NCI-H1694 (cell line): Measurements from ENCODE around the gene POTEJ.
"Not testable (repeated sequence)": the region's sequence is repeated elsewhere in the genome, so short reads cannot be mapped to it uniquely, and the experiment has no call there.

ENCODE experiments used
- DNase-seq: peaks from one replicate; lab custom pipeline; 2025; lab: John Stamatoyannopoulos, UW

POTEJ gene

DNA sequence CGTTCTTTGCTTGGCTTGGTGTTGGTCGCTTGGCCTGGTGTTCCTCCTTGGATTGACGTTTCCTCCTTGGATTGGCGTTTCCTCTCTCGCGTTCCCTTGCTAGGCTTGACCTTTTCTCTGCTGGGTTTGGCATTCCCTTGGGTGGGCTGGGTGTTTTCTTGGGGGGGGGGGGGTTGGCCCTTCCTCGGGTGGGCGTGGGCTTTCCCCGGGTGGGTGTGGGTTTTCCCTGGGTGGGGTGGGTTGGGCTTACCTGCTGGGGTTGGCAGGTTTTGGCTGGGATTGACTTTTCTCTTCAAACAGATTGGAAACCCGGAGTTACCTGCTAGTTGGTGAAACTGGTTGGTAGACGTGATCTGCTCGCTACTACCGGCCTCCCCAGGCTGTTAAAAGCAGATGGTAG lies at the start of gene POTEJ:
TSS of gene POTEJ (plus strand) at position 301 of the 400 bp plus-strand sequence. CDS start at position 394, 93 bp downstream.
- DNase-seq = not testable (repeated sequence)

- DNase-seq = not testable (repeated sequence)
These were observed 45.1 kb upstream of the POTEJ start for GRCh38 chr2:130566165-130566564.

DNA sequence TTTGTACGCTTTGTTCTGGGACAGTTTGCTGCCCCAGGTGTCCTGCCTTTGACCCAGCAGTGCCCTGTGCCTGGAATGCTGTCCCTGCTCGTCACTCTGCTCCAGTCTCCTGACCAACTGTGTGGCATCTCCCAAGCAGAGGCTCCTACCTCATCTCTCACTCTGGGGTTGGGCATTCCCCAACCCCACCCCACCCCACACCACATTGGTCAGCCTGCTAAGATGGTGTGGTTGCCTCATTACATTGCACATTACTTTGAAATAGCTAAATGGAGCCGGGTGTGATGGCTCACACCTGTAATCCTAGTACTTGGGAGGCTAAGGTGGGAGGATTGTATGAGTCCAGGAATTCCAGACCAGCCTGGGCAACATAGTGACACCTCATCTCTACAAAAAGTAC lies 39.3 kb upstream of the POTEJ start:
- not testable (repeated sequence) for DNase-seq

- not testable (repeated sequence) for DNase-seq
These were observed 37.0 kb upstream of the POTEJ start for GRCh38 chr2:130574230-130574629.

DNA sequence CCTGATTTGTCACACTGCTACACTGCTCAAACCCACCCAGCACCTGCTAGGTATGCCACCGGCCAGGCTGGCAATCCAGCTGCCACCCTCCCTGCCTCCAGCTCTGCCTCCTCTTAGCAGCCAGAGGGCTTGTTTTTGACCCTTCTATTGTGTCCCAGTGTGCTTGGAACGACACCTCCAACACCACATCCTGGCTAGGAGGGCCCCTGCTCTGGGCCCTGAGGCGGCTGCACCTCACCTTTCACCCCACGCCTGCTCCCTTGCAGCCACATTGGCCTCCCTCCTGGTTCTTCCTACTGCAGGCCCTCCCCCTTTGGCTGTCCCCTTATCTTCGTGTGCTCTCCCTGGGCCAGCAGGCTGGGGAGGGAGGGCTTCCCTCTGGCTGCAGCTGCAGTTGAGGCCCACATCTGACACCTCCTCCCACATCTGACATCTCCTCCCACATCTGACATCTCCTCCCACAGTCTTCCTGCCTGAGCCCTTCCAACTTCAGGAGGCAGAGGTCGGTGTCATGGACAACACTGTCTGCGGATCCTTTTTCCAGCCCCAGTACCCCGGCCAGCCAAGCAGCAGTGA lies 34.9 kb upstream of the POTEJ start:
- DNase-seq = not testable (repeated sequence)

DNA sequence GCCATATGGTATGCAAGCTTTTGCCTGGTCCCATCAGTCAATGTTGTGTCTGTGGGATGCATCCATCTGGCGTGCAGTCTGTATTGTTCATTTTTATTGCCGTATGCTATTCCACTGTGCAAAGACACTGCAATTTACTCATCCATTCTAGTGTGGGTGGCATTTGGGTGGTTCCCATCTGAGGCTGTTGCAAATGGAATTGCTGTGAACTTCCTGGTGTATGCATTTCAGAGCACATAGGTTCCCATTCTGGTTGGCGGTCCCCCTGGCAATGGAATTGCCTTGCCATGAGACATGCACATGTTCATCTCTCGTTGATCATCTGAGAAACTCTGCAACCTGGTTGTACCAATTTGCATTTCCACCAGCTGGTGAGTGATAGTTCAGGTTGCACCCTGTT lies 33.7 kb upstream of the POTEJ start:
- DNase-seq = not testable (repeated sequence)

GRCh38 chr2:130579121-130579520 lies 32.1 kb upstream of the POTEJ start:
- not testable (repeated sequence) for DNase-seq

DNA sequence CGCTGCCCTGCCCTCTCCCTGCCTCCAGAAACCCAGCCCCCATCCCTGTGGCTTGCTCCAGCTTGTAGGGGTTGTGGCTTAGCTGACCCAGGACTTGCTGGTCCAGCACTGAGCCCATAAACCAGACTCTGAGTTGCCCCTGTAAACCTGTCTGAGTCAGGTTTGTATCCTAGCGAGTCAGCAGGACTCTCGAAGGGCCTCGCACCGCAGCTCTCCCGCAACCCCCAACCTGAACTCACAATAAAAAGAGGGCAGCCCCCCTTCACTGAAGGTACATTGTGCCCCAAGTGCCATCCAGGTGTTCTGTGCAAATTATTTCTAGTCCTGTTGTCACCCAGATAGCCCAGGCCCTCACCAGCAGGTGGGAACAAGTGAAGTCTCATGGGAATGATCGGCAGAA lies 29.7 kb upstream of the POTEJ start:
- DNase-seq = not testable (repeated sequence)

- not testable (repeated sequence) for DNase-seq
These were observed 28.3 kb upstream of the POTEJ start for GRCh38 chr2:130582970-130583369.

DNA sequence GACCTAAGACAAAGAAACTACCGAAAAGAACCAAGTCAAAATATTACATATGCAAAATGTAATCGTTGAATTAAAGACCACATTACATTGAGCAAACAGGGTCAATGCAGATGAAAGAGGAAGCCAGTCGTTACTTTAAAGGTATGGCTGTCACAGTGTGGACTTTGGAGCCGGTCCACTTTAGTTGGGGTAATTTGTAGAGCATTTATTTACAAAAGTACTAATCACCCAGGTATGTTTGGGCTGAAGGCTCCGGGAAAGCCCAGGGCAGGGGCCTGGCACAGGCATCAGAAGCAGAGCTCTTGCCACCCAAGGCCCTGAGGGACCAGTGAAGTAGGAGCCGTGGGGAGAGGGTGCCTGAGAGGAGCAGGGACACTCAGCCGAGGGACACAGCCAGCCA lies 27.7 kb upstream of the POTEJ start:
- not testable (repeated sequence) for DNase-seq

- DNase-seq = not testable (repeated sequence)
These were observed 26.5 kb upstream of the POTEJ start for GRCh38 chr2:130584726-130585125.

DNA sequence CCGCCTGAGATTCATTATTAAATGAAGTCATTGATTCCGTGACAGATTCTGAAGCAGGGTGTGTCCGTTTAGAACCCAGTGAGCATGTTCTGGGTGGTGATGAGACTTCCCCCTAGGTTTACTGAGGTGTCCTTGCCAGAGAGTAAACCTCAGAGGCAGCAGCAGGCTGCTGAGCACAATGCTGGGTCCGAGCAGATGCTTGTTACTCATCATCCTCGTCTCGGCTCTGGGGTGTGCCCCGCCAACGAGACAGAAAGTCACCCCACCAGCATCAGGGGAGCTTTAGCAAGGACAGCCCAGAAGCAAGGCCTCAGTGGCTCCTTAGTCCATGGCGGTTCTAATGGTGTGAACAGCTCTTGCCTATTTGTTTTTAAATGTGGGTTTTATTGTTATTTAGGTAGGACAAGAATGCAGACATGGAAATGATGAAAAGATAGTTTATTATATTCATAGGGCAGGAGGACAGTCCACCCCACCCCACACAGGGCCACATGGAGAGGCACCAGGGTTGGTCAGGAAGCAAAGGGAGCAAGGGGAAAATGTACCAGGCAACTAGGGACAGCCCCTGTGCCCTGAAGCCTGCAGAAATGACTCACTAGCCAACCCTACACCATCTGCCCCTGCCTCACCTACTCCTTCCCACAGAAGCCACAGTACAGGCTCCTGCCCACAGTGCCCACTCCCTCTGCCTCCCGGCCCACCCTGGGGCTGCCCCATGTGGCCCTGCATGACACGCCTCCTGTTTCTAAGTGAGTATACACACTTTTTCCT lies 22.4 kb upstream of the POTEJ start:
- not testable (repeated sequence) for DNase-seq

- DNase-seq = not testable (repeated sequence)
These were observed 20.9 kb upstream of the POTEJ start for GRCh38 chr2:130590170-130590841.

GRCh38 chr2:130590842-130591359 lies 20.3 kb upstream of the POTEJ start:
- not testable (repeated sequence) for DNase-seq

GRCh38 chr2:130592791-130593414 lies 18.3 kb upstream of the POTEJ start:
- DNase-seq = not testable (repeated sequence)

DNA sequence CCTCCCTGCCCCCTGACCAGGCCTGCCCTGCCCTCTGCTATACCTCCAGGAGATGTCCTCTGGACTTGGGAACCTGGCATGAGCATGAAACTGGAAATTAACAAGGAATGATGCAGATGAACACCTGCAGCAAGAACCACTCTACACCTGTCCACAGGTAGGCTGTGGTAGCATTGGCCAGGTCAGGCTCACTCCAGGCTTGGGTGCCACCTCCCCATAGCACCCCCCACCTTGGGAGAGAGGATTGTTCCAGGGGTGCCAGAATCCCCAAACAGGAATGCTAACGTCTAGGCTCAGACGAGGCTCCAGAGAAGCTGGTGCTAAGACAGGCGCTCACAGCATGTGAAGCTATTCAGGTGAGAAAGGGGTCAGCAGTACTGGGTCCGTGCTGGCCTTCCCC lies 17.2 kb upstream of the POTEJ start:
- DNase-seq = not testable (repeated sequence)

GRCh38 chr2:130596757-130597156 lies 14.5 kb upstream of the POTEJ start:
- not testable (repeated sequence) for DNase-seq

DNA sequence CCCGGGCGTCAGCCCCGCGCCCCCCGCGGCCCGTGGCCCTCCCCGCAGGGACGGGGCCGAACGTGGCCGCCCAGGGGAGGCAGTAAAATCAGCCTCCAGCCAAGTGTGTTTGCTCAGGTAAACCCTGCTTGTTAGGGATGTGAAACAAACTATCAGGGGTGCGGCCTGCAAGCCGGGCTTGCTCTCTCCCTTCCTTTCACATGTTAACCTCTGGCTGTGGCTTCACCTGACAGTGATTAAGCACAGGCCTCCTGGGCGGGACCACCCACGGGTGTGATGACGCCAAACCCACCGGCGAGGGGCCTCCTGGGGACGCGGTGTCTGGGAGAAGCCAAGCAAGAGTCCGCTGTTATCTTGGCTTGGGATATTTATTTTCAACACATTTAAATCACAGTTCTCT lies 13.2 kb upstream of the POTEJ start:
- not testable (repeated sequence) for DNase-seq

GRCh38 chr2:130598463-130598862 lies 12.8 kb upstream of the POTEJ start:
- DNase-seq = not testable (repeated sequence)

- DNase-seq = not testable (repeated sequence)
These were observed 11.8 kb upstream of the POTEJ start, which contains the start of gene CFC1 for GRCh38 chr2:130599393-130599792. Gene CFC1, minus strand, starts transcription at chr2:130599575. Its CDS starts 288 bp downstream, at chr2:130599287.

DNA sequence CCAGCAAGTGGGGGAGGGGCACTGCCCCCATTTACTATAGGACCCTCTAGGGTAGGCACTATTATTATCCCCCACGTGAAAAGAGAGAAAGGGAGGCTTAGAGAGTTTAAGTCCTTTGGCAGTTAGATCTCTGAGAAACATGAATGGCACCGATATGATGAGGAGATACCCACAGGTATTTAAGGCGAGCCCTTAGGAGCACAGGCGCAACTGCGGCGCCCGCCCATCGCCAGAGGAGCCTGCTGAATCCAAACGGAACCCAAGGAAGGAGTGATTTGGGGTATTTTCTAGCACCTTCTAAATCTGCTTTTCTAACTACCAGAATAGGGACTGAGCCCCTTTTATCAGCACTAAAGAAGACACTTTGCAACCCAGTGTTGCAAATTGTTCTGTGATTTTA lies 11.3 kb upstream of the POTEJ start:
- not testable (repeated sequence) for DNase-seq
